DND-41 (cell line): ENCODE results near the gene CCDC120.

Experiments
- ATAC-seq: fragments of 200-7000 bp; cut with Tn5 transposase; 3 replicates; pipeline ENCODE4 v1.9.1; 2021; ENCODE audit warnings: low read depth; ENCODE audit not compliant: insufficient read depth
- DNase-seq: peaks from one replicate; pipeline ENCODE4 v3.0.0-alpha.2; 2020
- H2AFZ ChIP-seq: 2 replicates; pipeline ENCODE4 v1.6.0; 2012; ENCODE audit warnings: low read depth, low read length
- H3K27ac ChIP-seq: 2 replicates; pipeline ENCODE4 v1.5.1; 2012; ENCODE audit warnings: low read length, inconsistent platforms
- H3K27me3 ChIP-seq: fragments of 200-600 bp; sonication (generic); 2 replicates; pipeline ENCODE4 v1.6.0; 2012; ENCODE audit warnings: low read length, mild to moderate bottlenecking, inconsistent platforms; ENCODE audit not compliant: insufficient read depth, poor library complexity
- H3K36me3 ChIP-seq: 2 replicates; pipeline ENCODE4 v1.5.1; 2012; ENCODE audit warnings: low read length, inconsistent platforms; ENCODE audit not compliant: insufficient read depth
- H3K4me1 ChIP-seq: 2 replicates; pipeline ENCODE4 v1.5.1; 2012; ENCODE audit warnings: mild to moderate bottlenecking, low read length; ENCODE audit not compliant: insufficient read depth
- H3K4me2 ChIP-seq: 2 replicates; pipeline ENCODE4 v1.6.0; 2012; ENCODE audit warnings: mild to moderate bottlenecking, moderate library complexity, low read length, inconsistent platforms; ENCODE audit not compliant: insufficient read depth
- H3K4me3 ChIP-seq, 2 experiments: fragments of 200-600 bp in 1 of 2; shearing (Covaris generic) in 1 of 2; 2 replicates each; pipeline ENCODE4 v1.5.1; 2012 to 2016; ENCODE audit warnings: inconsistent platforms in 2 of 2, low read length in 2 of 2, mild to moderate bottlenecking in 2 of 2, low read depth in 1 of 2, moderate library complexity in 1 of 2
- H3K79me2 ChIP-seq: 2 replicates; pipeline ENCODE4 v1.6.0; 2012; ENCODE audit warnings: low read length, inconsistent platforms; ENCODE audit not compliant: insufficient read depth
- H3K9ac ChIP-seq: 2 replicates; pipeline ENCODE4 v1.6.0; 2012; ENCODE audit warnings: low read depth, mild to moderate bottlenecking, inconsistent platforms, low read length, moderate library complexity
- H3K9me3 ChIP-seq: 2 replicates; pipeline ENCODE4 v1.5.1; 2012; ENCODE audit warnings: low read length, moderate library complexity, mild to moderate bottlenecking, inconsistent platforms; ENCODE audit not compliant: insufficient read depth, severe bottlenecking
- H4K20me1 ChIP-seq: 2 replicates; pipeline ENCODE4 v1.6.0; 2012; ENCODE audit warnings: low read length; ENCODE audit not compliant: insufficient read depth
- EZH2 ChIP-seq: IDR thresholded peaks from 3 replicates; pipeline ENCODE4 v1.6.1; 2012; ENCODE audit warnings: borderline replicate concordance, low read depth, mild to moderate bottlenecking, moderate library complexity, low read length, inconsistent platforms; ENCODE audit not compliant: severe bottlenecking
- TF ChIP-seq, protein P1 (sequence below): IDR thresholded peaks from 2 replicates; pipeline ENCODE4 v1.5.1; 2012; ENCODE audit warnings: borderline replicate concordance, low read length, moderate library complexity, mild to moderate bottlenecking; ENCODE audit not compliant: poor library complexity, severe bottlenecking; ENCODE audit errors: extremely low read depth

The CCDC120 gene

DNA sequence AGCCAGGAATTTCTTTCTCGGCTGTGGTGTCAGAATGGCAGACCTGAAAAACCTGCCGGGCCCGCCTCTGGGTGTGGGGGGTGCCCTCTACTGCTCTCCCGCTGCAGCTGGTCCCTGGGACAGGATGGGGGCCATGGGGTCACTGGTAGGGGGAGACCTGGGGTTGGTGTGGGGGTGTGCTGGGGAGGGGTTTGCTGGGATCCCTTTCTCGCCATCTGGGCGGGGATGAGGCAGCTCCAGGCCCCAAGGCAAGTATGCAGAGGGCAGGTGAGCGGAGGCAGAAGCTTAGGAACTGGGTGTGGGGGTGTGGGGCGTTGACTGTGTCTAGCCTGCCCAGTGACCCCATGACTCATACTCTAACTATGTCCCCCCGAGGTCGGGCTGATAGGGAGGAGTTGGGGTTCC lies 884 bp downstream of the CCDC120 start:
- Histone ChIP-seq H3K36me3 (peaks cover 18% of the 10 kb centered on the region), H3K79me2 (peaks cover 36% of the 10 kb centered on the region), H3K9ac (no peak overlapping the region), H3K4me1 (peaks cover 13% of the 10 kb centered on the region), H3K27me3 (no peaks in the 10 kb centered on the region), H2AFZ (no peak overlapping the region), H3K27ac (no peak overlapping the region), H4K20me1 (no peaks in the 10 kb centered on the region; the same call in 1 of the 2 replicates), H3K9me3 (no peaks in the 10 kb centered on the region), H3K4me2 (no peak overlapping the region), H3K4me3 (no peak overlapping the region)
- no peak for TF ChIP-seq EZH2
- TF ChIP-seq, protein P1, sequence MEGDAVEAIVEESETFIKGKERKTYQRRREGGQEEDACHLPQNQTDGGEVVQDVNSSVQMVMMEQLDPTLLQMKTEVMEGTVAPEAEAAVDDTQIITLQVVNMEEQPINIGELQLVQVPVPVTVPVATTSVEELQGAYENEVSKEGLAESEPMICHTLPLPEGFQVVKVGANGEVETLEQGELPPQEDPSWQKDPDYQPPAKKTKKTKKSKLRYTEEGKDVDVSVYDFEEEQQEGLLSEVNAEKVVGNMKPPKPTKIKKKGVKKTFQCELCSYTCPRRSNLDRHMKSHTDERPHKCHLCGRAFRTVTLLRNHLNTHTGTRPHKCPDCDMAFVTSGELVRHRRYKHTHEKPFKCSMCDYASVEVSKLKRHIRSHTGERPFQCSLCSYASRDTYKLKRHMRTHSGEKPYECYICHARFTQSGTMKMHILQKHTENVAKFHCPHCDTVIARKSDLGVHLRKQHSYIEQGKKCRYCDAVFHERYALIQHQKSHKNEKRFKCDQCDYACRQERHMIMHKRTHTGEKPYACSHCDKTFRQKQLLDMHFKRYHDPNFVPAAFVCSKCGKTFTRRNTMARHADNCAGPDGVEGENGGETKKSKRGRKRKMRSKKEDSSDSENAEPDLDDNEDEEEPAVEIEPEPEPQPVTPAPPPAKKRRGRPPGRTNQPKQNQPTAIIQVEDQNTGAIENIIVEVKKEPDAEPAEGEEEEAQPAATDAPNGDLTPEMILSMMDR: no peak
- DNase-seq: no peak
- ATAC-seq: no peak

DNA sequence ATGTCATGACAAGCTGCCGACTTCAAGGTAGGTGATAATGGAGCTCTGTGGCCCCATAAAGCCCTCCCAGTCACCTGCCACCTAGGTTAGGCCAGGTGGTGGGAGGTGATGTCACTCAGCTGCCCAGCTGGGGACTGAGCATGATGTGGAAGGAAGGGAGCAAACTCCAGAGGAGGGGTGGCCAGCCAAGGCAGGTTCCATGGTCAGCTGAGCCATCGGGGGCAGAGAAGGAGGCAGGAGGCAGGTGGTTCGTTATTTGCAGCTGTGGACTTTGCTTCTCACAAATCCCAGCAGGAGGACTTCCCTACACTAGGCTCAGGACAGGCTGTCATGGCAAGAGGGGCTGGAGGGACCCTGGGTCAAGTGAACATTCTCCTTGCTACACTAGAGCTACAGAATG lies 2.1 kb downstream of the CCDC120 start:
- DNase-seq (no peak), ATAC-seq (no peak)
- Histone ChIP-seq H3K27me3 (no peaks in the 10 kb centered on the region), H4K20me1 (no peaks in the 10 kb centered on the region; the same call in 1 of the 2 replicates), H2AFZ (no peak overlapping the region), H3K4me1 (peaks cover under 1% of the 10 kb centered on the region; the same call in 1 of the 2 replicates), H3K27ac (no peak overlapping the region), H3K4me3 (no peak overlapping the region), H3K36me3 (peaks cover 21% of the 10 kb centered on the region), H3K9ac (no peak overlapping the region), H3K9me3 (no peaks in the 10 kb centered on the region), H3K79me2 (peaks cover 25% of the 10 kb centered on the region), H3K4me2 (no peak overlapping the region)
- TF ChIP-seq, protein P1: no peak
- no peak for TF ChIP-seq EZH2

DNA sequence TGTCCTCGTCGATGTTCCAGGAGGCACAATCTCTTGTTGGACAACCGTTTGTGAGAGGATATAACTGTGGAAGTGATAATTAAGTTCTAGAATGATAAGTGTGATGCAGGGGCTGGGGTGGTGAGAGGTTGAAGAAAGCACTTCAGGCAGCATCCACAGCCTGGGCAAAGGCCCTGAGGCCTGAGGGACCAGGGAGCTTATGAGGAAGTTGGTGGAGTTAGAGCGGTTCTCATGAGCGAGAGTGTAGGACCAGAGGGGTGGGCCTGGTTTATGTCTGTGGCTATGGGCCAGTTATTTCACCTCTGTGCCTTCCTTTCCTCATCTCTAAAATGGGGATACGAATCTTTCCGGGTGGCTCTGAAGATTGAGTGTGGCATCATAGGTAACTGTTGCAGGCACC lies 2.7 kb downstream of the CCDC120 start:
- H3K27me3 ChIP-seq: no peaks in the 10 kb centered on the region
- TF ChIP-seq, protein P1: no peak
- no peak for TF ChIP-seq EZH2
- no peaks in the 10 kb centered on the region for H3K4me1 ChIP-seq
- peaks cover 21% of the 10 kb centered on the region for H3K36me3 ChIP-seq
- H3K9me3 ChIP-seq: no peaks in the 10 kb centered on the region
- H3K9ac ChIP-seq: no peak overlapping the region
- H3K79me2 ChIP-seq: peaks cover 23% of the 10 kb centered on the region
- no peak for DNase-seq
- no peak overlapping the region for H3K4me3 ChIP-seq
- no peak overlapping the region for H3K27ac ChIP-seq
- H3K4me2 ChIP-seq: no peak overlapping the region
- ATAC-seq: no peak
- H2AFZ ChIP-seq: no peak overlapping the region
- H4K20me1 ChIP-seq: no peaks in the 10 kb centered on the region; the same call in 1 of the 2 replicates

DNA sequence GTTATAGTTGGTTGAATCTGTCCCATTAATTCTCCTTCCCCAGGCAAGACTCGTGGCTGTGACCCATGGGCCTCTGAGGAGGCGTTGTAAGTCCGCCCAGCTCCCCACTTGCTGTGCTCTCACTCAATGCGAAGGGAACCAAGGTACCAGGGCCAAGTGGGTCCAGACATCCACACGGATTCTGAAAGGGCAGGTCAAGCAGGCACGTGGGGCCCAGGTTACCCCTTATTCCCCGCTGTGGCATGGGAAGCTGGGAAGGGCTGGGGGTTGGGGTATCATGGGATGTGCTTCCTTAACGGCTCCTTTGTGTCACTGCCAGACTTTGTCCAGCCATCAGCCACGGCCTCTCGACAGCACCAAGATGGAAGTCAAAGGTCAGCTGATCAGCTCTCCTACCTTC lies 3.1 kb downstream of the CCDC120 start:
- peaks cover 21% of the 10 kb centered on the region for H3K36me3 ChIP-seq
- DNase-seq: no peak
- no peak overlapping the region for H3K4me2 ChIP-seq
- no peak overlapping the region for H2AFZ ChIP-seq
- no peak overlapping the region for H3K4me3 ChIP-seq
- H3K27me3 ChIP-seq: no peaks in the 10 kb centered on the region
- H3K4me1 ChIP-seq: no peaks in the 10 kb centered on the region
- TF ChIP-seq EZH2: no peak
- TF ChIP-seq, protein P1: no peak
- H3K79me2 ChIP-seq: peaks cover 18% of the 10 kb centered on the region
- no peak overlapping the region for H3K9ac ChIP-seq
- ATAC-seq: no peak
- no peak overlapping the region for H3K27ac ChIP-seq
- no peaks in the 10 kb centered on the region for H3K9me3 ChIP-seq
- H4K20me1 ChIP-seq: no peaks in the 10 kb centered on the region; the same call in 1 of the 2 replicates
